H1 (cell line): ENCODE results near the gene C19orf18.

Source experiments
- BACH1 ChIP-seq: IDR thresholded peaks from 2 replicates; pipeline ENCODE4 v1.6.1; 2012; ENCODE audit warnings: low read length, improper control_type of control experiment
- EZH2 ChIP-seq: fragments of 200-600 bp; sonication (generic); IDR thresholded peaks from 2 replicates; pipeline ENCODE4 v1.7.1; 2012; ENCODE audit warnings: low read depth, mild to moderate bottlenecking, moderate library complexity, low read length, inconsistent platforms; ENCODE audit not compliant: severe bottlenecking
- GABPA ChIP-seq: IDR thresholded peaks from 2 replicates; pipeline ENCODE4 v1.6.1; 2011; ENCODE audit warnings: mild to moderate bottlenecking, low read length, moderate library complexity, borderline replicate concordance; ENCODE audit not compliant: insufficient read depth
- SP1 ChIP-seq: IDR thresholded peaks from 2 replicates; pipeline ENCODE4 v1.6.1; 2011; ENCODE audit warnings: low read depth, low read length
- SRF ChIP-seq: IDR thresholded peaks from 2 replicates; pipeline ENCODE4 v1.6.1; 2011; ENCODE audit warnings: mild to moderate bottlenecking, low read depth, low read length, moderate library complexity
- TF ChIP-seq, protein P1 (sequence below): IDR thresholded peaks from 2 replicates; pipeline ENCODE4 v1.6.1; 2012; ENCODE audit warnings: inconsistent platforms

DNA sequence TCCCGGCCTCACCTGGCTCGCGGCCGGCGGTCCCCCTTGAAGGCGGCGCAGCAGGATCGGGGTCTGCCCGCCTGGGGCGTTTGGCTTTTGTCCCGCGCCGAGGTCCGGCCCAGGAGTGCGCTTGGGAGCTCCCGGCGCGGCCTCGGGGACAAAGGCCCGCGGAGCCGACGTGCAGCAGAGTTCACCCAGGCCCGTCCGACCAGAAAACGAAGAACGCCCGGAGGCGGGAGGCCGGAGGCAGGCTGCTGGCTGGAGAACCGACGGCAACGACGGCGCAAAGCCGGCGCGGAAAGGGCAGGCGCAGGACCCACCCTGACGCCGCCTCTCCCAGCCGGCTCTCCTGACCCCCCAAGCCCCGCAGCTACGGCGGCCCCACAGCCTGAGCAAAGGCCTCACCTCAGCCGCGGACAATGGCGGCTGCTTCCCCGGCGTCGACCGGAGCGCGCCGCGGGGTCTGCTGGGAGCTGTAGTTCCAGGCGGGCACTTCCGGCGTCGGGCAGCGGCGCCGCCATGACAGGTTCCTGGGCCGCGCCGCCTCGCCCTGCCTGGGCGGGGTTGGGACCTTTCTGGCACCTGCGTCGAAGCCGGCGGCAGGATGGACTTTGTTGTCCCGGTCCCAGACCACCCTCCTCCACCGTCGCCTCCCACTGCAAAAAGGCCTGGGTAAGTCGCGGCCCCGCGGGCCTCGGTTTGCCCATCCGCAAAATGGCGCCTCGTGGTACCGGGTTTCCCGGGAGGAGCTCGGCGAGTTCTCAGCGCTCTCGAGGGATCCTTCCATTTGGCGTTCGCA is 28.2 kb upstream of the C19orf18 start, which contains the start of gene ZNF606:
- TF ChIP-seq BACH1 (no peak), SRF (no peak), GABPA (peak; percentile 72; the same call in 1 of the 2 replicates), SP1 (no peak), EZH2 (no peak)
- TF ChIP-seq, protein P1, sequence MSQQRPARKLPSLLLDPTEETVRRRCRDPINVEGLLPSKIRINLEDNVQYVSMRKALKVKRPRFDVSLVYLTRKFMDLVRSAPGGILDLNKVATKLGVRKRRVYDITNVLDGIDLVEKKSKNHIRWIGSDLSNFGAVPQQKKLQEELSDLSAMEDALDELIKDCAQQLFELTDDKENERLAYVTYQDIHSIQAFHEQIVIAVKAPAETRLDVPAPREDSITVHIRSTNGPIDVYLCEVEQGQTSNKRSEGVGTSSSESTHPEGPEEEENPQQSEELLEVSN, result peak; percentile 89
